ENCODE results near the gene PRC1. TPM values are rescaled to one million over a fixed set of nuclear protein-coding genes. Genes with fewer than 3 reads are reported as not detected.

The PRC1 gene
- total RNA-seq, 3 donors from 2014 or later (not counting 1 experiment from before 2014, with no cell fraction given): 18.9 to 25.1 (median 23.3) TPM

GRCh38 chr15:90966262-90966661, 28.1 kb downstream of the PRC1 start:
- TF ChIP-seq, protein P1, sequence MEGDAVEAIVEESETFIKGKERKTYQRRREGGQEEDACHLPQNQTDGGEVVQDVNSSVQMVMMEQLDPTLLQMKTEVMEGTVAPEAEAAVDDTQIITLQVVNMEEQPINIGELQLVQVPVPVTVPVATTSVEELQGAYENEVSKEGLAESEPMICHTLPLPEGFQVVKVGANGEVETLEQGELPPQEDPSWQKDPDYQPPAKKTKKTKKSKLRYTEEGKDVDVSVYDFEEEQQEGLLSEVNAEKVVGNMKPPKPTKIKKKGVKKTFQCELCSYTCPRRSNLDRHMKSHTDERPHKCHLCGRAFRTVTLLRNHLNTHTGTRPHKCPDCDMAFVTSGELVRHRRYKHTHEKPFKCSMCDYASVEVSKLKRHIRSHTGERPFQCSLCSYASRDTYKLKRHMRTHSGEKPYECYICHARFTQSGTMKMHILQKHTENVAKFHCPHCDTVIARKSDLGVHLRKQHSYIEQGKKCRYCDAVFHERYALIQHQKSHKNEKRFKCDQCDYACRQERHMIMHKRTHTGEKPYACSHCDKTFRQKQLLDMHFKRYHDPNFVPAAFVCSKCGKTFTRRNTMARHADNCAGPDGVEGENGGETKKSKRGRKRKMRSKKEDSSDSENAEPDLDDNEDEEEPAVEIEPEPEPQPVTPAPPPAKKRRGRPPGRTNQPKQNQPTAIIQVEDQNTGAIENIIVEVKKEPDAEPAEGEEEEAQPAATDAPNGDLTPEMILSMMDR (IDR thresholded peaks at IDR 0.05): no peak
- no peaks in the 10 kb centered on the region for H3K36me3 Mint-ChIP-seq
- no peak for DNase-seq
- no peak overlapping the region for H3K4me3 Mint-ChIP-seq
- no peak overlapping the region for H3K27ac ChIP-seq (ENCODE audit: low read length)
- H3K27ac Mint-ChIP-seq: no peak overlapping the region
- no peaks in the 10 kb centered on the region for H3K4me1 Mint-ChIP-seq
- no peaks in the 10 kb centered on the region for H3K27me3 ChIP-seq (ENCODE audit: control insufficient read depth, insufficient read depth, low read length)
- H3K27me3 Mint-ChIP-seq (ENCODE audit: low read depth in 2 of 2): no peaks in the 10 kb centered on the region
- H3K36me3 ChIP-seq (ENCODE audit: control insufficient read depth, insufficient read depth, low read length): peaks cover 19% of the 10 kb centered on the region
- H3K9me3 ChIP-seq (ENCODE audit: control insufficient read depth, insufficient read depth, low read length): no peaks in the 10 kb centered on the region
- no peaks in the 10 kb centered on the region for H3K9me3 Mint-ChIP-seq
- no peak for ATAC-seq
- intact Hi-C loops (cut with micrococcal nuclease): no loop called here
- WGBS (ENCODE audit: insufficient coverage): 97% methylated on average over 9 of the region's 9 CpGs
- H3K4me1 ChIP-seq (ENCODE audit: control insufficient read depth, insufficient read depth, low read length): no peaks in the 10 kb centered on the region
- no peak overlapping the region for H3K4me3 ChIP-seq (ENCODE audit: low read length)

- Mint-ChIP-seq H3K27me3 (ENCODE audit: low read depth in 2 of 2) (no peaks in the 10 kb centered on the region), H3K36me3 (no peaks in the 10 kb centered on the region), H3K27ac (no peak overlapping the region), H3K4me3 (no peak overlapping the region), H3K4me1 (no peaks in the 10 kb centered on the region), H3K9me3 (no peaks in the 10 kb centered on the region)
- DNase-seq (no peak), ATAC-seq (no peak)
- intact Hi-C loops (cut with micrococcal nuclease): no loop called here
- no peaks in the 10 kb centered on the region for H3K4me1 ChIP-seq (ENCODE audit: control insufficient read depth, insufficient read depth, low read length)
- no peak overlapping the region for H3K4me3 ChIP-seq (ENCODE audit: low read length)
- TF ChIP-seq, protein P1 (IDR thresholded peaks at IDR 0.05): no peak
- peaks cover 16% of the 10 kb centered on the region for H3K36me3 ChIP-seq (ENCODE audit: control insufficient read depth, insufficient read depth, low read length)
- no peaks in the 10 kb centered on the region for H3K27me3 ChIP-seq (ENCODE audit: control insufficient read depth, insufficient read depth, low read length)
- no peak overlapping the region for H3K27ac ChIP-seq (ENCODE audit: low read length)
- 94% methylated on average over 4 of the region's 4 CpGs for WGBS (ENCODE audit: insufficient coverage)
- H3K9me3 ChIP-seq (ENCODE audit: control insufficient read depth, insufficient read depth, low read length): no peaks in the 10 kb centered on the region
Measured at GRCh38 chr15:90962021-90962420, 32.3 kb downstream of the PRC1 start.

- Mint-ChIP-seq H3K27me3 (ENCODE audit: low read depth in 2 of 2) (no peaks in the 10 kb centered on the region), H3K36me3 (no peaks in the 10 kb centered on the region), H3K4me1 (no peaks in the 10 kb centered on the region), H3K9me3 (no peaks in the 10 kb centered on the region), H3K4me3 (no peak overlapping the region), H3K27ac (no peak overlapping the region)
- Histone ChIP-seq H3K27me3 (ENCODE audit: control insufficient read depth, insufficient read depth, low read length) (no peaks in the 10 kb centered on the region), H3K4me3 (ENCODE audit: low read length) (no peak overlapping the region), H3K9me3 (ENCODE audit: control insufficient read depth, insufficient read depth, low read length) (no peaks in the 10 kb centered on the region), H3K4me1 (ENCODE audit: control insufficient read depth, insufficient read depth, low read length) (peaks cover 11% of the 10 kb centered on the region), H3K36me3 (ENCODE audit: control insufficient read depth, insufficient read depth, low read length) (peaks cover 10% of the 10 kb centered on the region), H3K27ac (ENCODE audit: low read length) (no peak overlapping the region)
- 96% methylated on average over 20 of the region's 20 CpGs for WGBS (ENCODE audit: insufficient coverage)
- DNase-seq (no peak), ATAC-seq (no peak)
- TF ChIP-seq, protein P1 (IDR thresholded peaks at IDR 0.05): no peak
- intact Hi-C loops (cut with micrococcal nuclease): no loop called here
Measured at GRCh38 chr15:90960298-90961091, 33.8 kb downstream of the PRC1 start.

- Mint-ChIP-seq H3K27ac (no peak overlapping the region), H3K4me3 (no peak overlapping the region)
- H3K27me3 ChIP-seq (ENCODE audit: control insufficient read depth, insufficient read depth, low read length): no peaks in the 10 kb centered on the region
Measured at GRCh38 chr15:90959894-90960293, 34.4 kb downstream of the PRC1 start.

More at GRCh38 chr15:90959894-90960293, 34.4 kb downstream of the PRC1 start:
- peaks cover 0 to 5% of the 10 kb centered on the region in 2 donors for H3K4me1 Mint-ChIP-seq
- no peaks in the 10 kb centered on the region for H3K27me3 Mint-ChIP-seq (ENCODE audit: low read depth in 2 of 2)
- 95% methylated on average over 5 of the region's 5 CpGs for WGBS (ENCODE audit: insufficient coverage)
- TF ChIP-seq, protein P1 (IDR thresholded peaks at IDR 0.05): no peak
- intact Hi-C loops (cut with micrococcal nuclease): no loop called here
- DNase-seq (no peak), ATAC-seq (no peak)
- Histone ChIP-seq H3K4me1 (ENCODE audit: control insufficient read depth, insufficient read depth, low read length) (peaks cover 15% of the 10 kb centered on the region), H3K4me3 (ENCODE audit: low read length) (no peak overlapping the region), H3K36me3 (ENCODE audit: control insufficient read depth, insufficient read depth, low read length) (peaks cover 10% of the 10 kb centered on the region), H3K9me3 (ENCODE audit: control insufficient read depth, insufficient read depth, low read length) (no peaks in the 10 kb centered on the region), H3K27ac (ENCODE audit: low read length) (no peak overlapping the region)
- no peaks in the 10 kb centered on the region for H3K36me3 Mint-ChIP-seq
- H3K9me3 Mint-ChIP-seq: no peaks in the 10 kb centered on the region

All from natural killer cell (primary cell).